Measurements from ENCODE around the gene GPANK1. TPM values are rescaled to one million over a fixed set of nuclear protein-coding genes. Genes with fewer than 3 reads are reported as not detected.
A peak's percentile ranks its signal among the peaks of the same experiment; 100 is the strongest.

The GPANK1 gene
- total and polyA plus RNA-seq, 2 of the 13 experiments (the other 11 are each of a cell fraction or from before 2014, with no cell fraction given), result 15.4 to 22.8 TPM

DNA sequence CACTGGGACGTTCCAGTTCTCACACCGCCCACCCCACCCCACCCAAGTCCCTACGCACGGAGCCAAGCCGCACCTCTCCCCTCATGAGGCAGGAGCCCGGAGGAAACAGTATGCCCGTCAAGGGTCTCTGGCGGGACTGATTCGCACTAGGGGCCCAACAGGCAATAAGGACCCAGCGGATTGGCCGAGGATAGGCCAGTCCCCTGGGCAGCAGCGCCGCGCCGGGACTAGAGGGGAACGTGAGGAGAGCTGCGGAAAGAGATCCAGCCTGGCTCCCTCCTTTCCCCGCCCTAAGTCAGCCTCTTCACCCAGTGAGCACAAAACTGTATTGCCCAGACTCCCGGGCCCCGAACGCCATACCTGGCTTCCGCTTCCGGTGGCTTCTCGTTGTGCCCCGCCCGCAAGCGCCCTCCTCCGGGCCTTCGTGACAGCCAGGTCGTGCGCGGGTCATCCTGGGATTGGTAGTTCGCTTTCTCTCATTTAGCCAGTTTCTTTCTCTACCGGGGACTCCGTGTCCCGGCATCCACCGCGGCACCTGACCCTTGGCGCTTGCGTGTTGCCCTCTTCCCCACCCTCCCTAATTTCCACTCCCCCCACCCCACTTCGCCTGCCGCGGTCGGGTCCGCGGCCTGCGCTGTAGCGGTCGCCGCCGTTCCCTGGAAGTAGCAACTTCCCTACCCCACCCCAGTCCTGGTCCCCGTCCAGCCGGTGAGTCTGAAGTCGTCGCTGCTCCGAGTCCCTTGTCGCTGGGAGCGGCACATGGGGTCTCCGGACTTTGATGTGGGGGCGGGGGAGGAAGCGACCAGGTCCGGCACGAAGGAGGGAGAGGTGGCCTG lies 922 bp upstream of the GPANK1 start, which contains the start of gene CSNK2B (continued):
- peak; percentile 12; the same call in 1 of the 2 replicates for TF ChIP-seq CHD2 (IDR thresholded peaks at IDR 0.05; ENCODE audit: low read depth, low read length)
- TF ChIP-seq ZNF577 (CRISPR knock-in tag; IDR thresholded peaks at IDR 0.05; ENCODE audit: borderline replicate concordance, low read depth), result no peak
- no peak for TF ChIP-seq KDM1A (CRISPR knock-in tag; IDR thresholded peaks at IDR 0.05)
- no peak for TF ChIP-seq TCF7L2 (IDR thresholded peaks at IDR 0.05; ENCODE audit: low read depth, low read length)
- TF ChIP-seq THYN1 (CRISPR knock-in tag; IDR thresholded peaks at IDR 0.05; ENCODE audit: borderline replicate concordance, low read depth), result no peak
- TF ChIP-seq ZNF772 (CRISPR knock-in tag; IDR thresholded peaks at IDR 0.05), result no peak; the same call in 1 of the 2 replicates
- TF ChIP-seq, protein P1, sequence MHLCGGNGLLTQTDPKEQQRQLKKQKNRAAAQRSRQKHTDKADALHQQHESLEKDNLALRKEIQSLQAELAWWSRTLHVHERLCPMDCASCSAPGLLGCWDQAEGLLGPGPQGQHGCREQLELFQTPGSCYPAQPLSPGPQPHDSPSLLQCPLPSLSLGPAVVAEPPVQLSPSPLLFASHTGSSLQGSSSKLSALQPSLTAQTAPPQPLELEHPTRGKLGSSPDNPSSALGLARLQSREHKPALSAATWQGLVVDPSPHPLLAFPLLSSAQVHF (CRISPR knock-in tag; IDR thresholded peaks at IDR 0.05), result no peak
- TF ChIP-seq EED (CRISPR knock-in tag; IDR thresholded peaks at IDR 0.05), result no peak; the same call in 1 of the 2 replicates
- TF ChIP-seq FOXP1 (IDR thresholded peaks at IDR 0.05), result no peak
- TF ChIP-seq FOXP1 (CRISPR knock-in tag; IDR thresholded peaks at IDR 0.05), result peak; percentile 26; the same call in 1 of the 2 replicates
- TF ChIP-seq, protein P2, sequence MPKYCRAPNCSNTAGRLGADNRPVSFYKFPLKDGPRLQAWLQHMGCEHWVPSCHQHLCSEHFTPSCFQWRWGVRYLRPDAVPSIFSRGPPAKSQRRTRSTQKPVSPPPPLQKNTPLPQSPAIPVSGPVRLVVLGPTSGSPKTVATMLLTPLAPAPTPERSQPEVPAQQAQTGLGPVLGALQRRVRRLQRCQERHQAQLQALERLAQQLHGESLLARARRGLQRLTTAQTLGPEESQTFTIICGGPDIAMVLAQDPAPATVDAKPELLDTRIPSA (CRISPR knock-in tag; IDR thresholded peaks at IDR 0.05; ENCODE audit: borderline replicate concordance), result peak; percentile 65; the same call in 1 of the 2 replicates
- TF ChIP-seq, protein P3, sequence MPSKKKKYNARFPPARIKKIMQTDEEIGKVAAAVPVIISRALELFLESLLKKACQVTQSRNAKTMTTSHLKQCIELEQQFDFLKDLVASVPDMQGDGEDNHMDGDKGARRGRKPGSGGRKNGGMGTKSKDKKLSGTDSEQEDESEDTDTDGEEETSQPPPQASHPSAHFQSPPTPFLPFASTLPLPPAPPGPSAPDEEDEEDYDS (CRISPR knock-in tag; IDR thresholded peaks at IDR 0.05), result peak; percentile 90
- no peak for TF ChIP-seq HNRNPUL1 (IDR thresholded peaks at IDR 0.05; ENCODE audit: low read depth, low read length)
- no peak for TF ChIP-seq ATF6 (CRISPR knock-in tag; conservative IDR thresholded peaks at IDR 0.05)
- TF ChIP-seq SOX13 (IDR thresholded peaks at IDR 0.05), result 0 out of 2 replicates have a peak, but pooled peaks have one; percentile 7
- peak in 1 of 2 experiments; percentile 11; a peak in 1 of 4 replicates for TF ChIP-seq SOX13 (CRISPR knock-in tag; conservative IDR thresholded peaks at IDR 0.05 in 1 of 2, IDR thresholded peaks at IDR 0.05 in 1 of 2)
- TF ChIP-seq EHMT2 (IDR thresholded peaks at IDR 0.05; ENCODE audit: borderline replicate concordance, low read depth, low read length), result no peak
- TF ChIP-seq PREB (CRISPR knock-in tag; IDR thresholded peaks at IDR 0.05), result no peak
- peak; percentile 31; the same call in 1 of the 2 replicates for TF ChIP-seq ZNF768 (CRISPR knock-in tag; IDR thresholded peaks at IDR 0.05)
- TF ChIP-seq SIX1 (CRISPR knock-in tag; IDR thresholded peaks at IDR 0.05; ENCODE audit: borderline replicate concordance), result peak; percentile 43; the same call in 1 of the 2 replicates
- no peak for TF ChIP-seq ZNF12 (CRISPR knock-in tag; IDR thresholded peaks at IDR 0.05)
- TF ChIP-seq MXD3 (CRISPR knock-in tag; IDR thresholded peaks at IDR 0.05), result no peak; the same call in 1 of the 2 replicates
- peak; percentile 84; the same call in 1 of the 2 replicates for TF ChIP-seq ZNF747 (CRISPR knock-in tag; IDR thresholded peaks at IDR 0.05; ENCODE audit: borderline replicate concordance)
- peak; percentile 88 for TF ChIP-seq TBL1XR1 (IDR thresholded peaks at IDR 0.05; ENCODE audit: borderline replicate concordance, low read length, partially characterized antibody)
- TF ChIP-seq ZBTB7B (CRISPR knock-in tag; IDR thresholded peaks at IDR 0.05), result no peak

Data from HepG2 (cell line).